T-helper 1 cell treated with Interleukin-12 subunit alpha and Interleukin-12 subunit beta and Interleukin-4 antibody, amounts not matched to agents 30 μg/mL and 1 μg/mL, for 36 hours (primary cell): ENCODE results near the gene RNF166.

Source experiments
- H3K27ac Mint-ChIP-seq: one replicate; pipeline ENCODE4 v1.8.0; 2021; ENCODE audit warnings: mild to moderate bottlenecking, mixed read lengths
- H3K27me3 Mint-ChIP-seq: one replicate; pipeline ENCODE4 v1.8.0; 2021; ENCODE audit warnings: low read depth, mixed read lengths
- H3K36me3 Mint-ChIP-seq: one replicate; pipeline ENCODE4 v1.8.0; 2021; ENCODE audit warnings: low read depth, mixed read lengths
- H3K4me1 Mint-ChIP-seq: one replicate; pipeline ENCODE4 v1.8.0; 2021; ENCODE audit warnings: low read depth, mixed read lengths
- H3K4me3 Mint-ChIP-seq: one replicate; pipeline ENCODE4 v1.8.0; 2021; ENCODE audit warnings: mild to moderate bottlenecking, moderate library complexity, mixed read lengths
- H3K9me3 Mint-ChIP-seq: one replicate; pipeline ENCODE4 v1.8.0; 2021; ENCODE audit warnings: mixed read lengths

The RNF166 gene

DNA sequence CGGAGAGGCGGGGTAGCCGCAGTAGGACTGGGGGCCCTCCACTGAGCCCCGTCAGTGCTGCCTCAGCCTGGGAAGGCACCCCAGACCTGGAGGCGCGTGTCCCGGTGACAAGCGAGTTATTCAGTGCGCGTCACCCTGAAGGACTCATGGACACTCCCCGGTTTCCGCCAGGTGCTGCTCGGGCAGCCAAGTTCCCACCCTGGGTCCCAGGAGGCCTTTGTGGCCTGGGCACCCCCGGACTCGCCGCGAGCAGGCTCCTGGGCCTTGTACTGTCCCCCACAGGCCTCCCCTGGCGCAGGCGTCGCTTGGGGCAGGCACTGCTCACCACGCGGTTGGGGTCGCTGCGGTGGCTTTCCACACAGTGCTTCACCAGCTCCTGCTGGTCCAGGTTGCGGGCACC is 7.6 kb downstream of the RNF166 start:
- Mint-ChIP-seq H3K27ac (no peak overlapping the region), H3K36me3 (peaks cover 32% of the 10 kb centered on the region), H3K4me3 (no peak overlapping the region), H3K4me1 (peaks cover 37% of the 10 kb centered on the region), H3K27me3 (no peaks in the 10 kb centered on the region), H3K9me3 (no peaks in the 10 kb centered on the region)

DNA sequence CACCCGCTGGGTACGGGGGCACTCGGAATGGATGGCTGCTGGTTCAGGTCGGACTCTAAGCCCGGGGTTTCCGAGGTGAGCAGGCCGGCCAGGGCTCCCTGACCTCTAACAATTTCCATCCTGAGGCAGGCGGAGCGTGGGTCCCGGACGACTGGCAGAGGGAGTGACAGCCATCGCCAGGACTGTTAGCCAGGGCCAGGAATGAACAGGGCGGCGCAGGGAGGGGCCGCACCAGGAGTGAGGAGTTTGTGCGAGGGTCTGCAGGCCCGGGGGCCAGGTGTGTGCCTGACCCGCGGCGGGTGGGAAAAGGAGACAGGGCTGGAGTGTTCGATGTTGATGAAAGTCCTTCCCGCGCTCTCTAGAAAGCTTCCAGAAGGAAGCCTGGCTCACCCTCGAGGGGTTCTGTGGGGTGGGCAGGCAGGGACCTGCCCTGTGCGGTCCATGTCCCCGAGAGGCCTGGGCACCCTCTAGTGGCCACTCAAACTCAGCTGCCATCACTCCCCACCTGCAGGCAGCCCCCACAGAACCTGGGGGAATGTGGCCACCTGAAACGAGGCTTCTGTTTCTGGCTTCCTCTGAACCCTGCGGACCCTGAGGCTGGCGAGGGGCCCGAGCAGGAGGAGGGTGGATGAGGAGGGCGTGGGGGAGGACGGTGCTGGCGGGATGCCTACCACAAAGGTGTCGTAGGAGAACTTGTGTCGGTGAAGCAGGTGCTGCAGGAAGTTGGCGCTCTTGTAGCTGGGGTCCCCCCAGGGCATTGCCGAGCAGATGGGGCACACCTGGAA is 8.2 kb downstream of the RNF166 start:
- Mint-ChIP-seq H3K27me3 (no peaks in the 10 kb centered on the region), H3K9me3 (no peaks in the 10 kb centered on the region), H3K4me1 (peaks cover 34% of the 10 kb centered on the region), H3K4me3 (peak overlapping the region; percentile 34), H3K27ac (peak overlapping the region; percentile 55), H3K36me3 (peaks cover 29% of the 10 kb centered on the region)

DNA sequence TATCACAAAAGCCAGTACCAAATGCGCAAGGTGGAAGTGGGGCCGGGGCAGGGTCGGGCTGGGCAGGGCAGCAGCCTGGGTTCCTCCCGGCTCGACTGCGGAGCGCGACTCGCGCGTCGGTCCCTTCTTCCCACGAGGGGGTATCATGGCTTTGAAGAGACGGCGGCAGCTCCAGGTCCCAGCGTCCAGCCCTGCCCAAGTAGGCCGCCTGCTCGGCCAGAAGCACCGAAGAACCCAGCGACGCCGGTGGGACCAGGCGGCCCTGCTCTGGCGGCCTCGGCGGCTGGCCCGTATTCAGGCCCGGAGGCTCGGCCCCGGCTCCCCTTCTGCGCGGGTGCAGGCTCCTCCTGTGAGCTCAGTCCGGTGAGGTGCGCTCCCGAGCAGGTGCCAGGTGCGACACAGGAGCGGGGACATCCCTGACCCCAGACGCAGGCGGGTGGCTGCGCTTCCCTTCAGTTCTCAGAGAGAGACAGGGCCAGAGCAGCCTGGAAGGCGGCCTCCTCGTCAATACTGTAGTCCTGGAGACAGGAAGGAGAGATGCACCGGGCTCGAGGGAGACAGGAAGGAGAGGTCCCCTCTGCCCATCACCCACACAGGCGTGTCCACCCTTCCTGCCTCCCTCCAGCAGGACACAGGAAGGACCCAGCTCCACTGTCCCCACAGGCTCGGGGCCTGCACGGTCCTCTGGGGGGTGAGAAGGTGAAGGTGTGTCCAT is 8.9 kb downstream of the RNF166 start:
- peaks cover 25% of the 10 kb centered on the region for H3K36me3 Mint-ChIP-seq
- H3K9me3 Mint-ChIP-seq: no peaks in the 10 kb centered on the region
- H3K27me3 Mint-ChIP-seq: no peaks in the 10 kb centered on the region
- peaks cover 33% of the 10 kb centered on the region for H3K4me1 Mint-ChIP-seq
- no peak overlapping the region for H3K4me3 Mint-ChIP-seq
- peak overlapping the region; percentile 55 for H3K27ac Mint-ChIP-seq

DNA sequence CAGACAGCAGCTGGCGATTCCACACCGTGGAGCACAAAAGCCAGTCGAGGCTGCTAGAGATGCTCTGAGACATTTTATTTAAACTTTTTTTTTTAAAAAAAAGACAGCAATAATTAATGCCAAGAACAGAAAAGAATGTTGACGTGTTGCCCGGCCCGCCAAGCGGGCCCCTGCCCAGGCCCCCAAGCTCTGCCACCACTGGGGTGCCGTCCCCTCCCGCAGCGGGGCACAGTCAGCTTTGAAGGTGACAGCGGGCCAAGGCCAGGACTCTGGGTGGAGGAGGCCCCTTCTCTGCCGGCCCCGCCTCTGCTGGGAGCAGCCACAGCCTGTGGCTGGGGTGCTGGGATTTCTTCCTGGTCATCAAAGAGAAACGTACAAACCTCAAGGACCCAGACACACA is 9.8 kb downstream of the RNF166 start:
- no peak overlapping the region for H3K4me3 Mint-ChIP-seq
- H3K36me3 Mint-ChIP-seq: peaks cover 25% of the 10 kb centered on the region
- peaks cover 34% of the 10 kb centered on the region for H3K4me1 Mint-ChIP-seq
- H3K27me3 Mint-ChIP-seq: no peaks in the 10 kb centered on the region
- H3K9me3 Mint-ChIP-seq: no peaks in the 10 kb centered on the region
- H3K27ac Mint-ChIP-seq: no peak overlapping the region

DNA sequence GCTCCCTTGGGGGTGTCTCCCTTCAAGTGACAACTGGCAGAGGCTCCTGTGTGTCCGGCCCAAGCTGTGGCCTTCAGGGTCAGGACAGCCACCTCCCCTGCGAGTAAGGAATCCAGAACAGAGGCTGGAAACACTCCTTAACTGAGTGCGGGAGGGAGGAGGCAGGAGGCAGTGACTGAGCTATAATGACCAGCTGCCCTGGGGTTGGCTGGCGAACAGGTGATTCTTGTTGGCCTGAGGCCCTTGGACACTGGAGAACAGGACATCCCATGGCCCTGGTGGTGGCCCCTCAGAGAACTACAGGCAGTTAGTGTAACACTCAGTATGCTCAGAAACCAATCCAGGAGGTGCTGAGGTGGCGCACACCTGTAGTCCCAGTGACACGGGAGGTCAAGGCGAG is 10.5 kb downstream of the RNF166 start:
- Mint-ChIP-seq H3K9me3 (no peaks in the 10 kb centered on the region), H3K27me3 (no peaks in the 10 kb centered on the region), H3K36me3 (peaks cover 23% of the 10 kb centered on the region), H3K4me1 (peaks cover 34% of the 10 kb centered on the region), H3K4me3 (no peak overlapping the region), H3K27ac (no peak overlapping the region)

DNA sequence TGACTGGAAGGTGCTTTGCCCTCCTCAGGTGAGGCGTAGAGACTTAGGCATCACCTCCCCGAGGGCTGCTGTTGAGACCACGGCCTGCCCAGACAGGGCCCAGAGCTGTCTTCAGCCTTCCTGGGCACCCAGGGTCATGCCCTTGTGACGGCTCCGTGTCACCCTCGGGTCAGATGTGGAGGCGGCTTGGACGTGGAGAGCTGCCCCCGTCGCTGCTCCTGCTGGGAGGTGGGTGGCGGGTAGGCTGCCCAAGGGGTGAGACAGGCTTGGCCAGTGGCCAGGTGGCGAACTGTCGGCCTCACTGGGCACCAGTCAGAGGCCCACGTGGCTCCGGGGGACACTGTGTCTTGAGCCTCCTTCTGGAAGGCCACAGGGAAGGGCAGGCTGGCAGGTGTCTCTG is 11.0 kb downstream of the RNF166 start:
- H3K36me3 Mint-ChIP-seq: peaks cover 19% of the 10 kb centered on the region
- no peaks in the 10 kb centered on the region for H3K27me3 Mint-ChIP-seq
- no peaks in the 10 kb centered on the region for H3K9me3 Mint-ChIP-seq
- H3K4me1 Mint-ChIP-seq: peaks cover 34% of the 10 kb centered on the region
- no peak overlapping the region for H3K27ac Mint-ChIP-seq
- H3K4me3 Mint-ChIP-seq: no peak overlapping the region

DNA sequence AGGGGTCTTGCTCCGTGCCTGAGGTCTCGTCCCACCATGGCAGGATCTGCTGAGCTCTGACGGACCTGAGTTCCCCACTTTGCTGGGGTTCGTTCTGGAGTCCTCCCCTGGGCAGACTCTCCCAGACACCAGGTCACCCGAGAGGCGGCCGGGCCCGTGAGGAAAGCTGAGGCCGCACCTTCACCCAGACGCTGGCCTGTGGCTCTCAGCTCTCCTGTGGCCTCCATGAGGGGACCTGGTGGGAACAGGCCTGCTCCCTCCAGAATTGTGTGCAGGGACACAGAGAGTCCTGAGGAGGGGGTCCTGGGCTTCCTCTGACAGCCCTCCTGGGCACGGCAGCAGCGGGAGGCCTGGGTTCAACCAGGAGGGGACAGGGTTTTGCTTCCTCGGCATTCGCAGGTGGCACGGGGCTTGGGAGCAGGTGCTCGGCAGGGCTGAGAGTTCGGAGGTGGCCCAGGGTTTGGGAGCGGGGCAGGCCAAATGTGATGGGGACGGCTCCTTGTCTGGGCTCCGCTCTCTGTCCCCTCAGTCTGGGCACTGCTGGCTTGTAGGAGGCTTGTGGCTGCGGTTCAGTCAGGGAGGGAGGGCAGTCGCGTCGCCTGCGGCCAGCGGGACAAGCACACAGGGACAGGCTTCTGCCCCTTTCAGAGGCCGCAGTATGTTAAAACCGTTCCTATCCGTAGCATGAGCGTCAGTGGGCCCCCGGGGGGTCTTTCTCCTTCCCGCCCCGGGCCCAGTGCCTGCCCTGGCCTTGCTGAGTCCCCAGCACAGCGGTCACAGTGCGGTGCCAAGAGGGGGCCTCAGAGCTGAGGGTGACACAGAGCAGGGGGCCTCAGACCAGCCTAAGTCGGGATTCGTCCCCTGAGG is 11.8 kb downstream of the RNF166 start:
- Mint-ChIP-seq H3K27me3 (no peaks in the 10 kb centered on the region), H3K4me1 (peaks cover 29% of the 10 kb centered on the region), H3K36me3 (peaks cover 12% of the 10 kb centered on the region), H3K9me3 (no peaks in the 10 kb centered on the region), H3K4me3 (no peak overlapping the region), H3K27ac (peak overlapping the region; percentile 26)

DNA sequence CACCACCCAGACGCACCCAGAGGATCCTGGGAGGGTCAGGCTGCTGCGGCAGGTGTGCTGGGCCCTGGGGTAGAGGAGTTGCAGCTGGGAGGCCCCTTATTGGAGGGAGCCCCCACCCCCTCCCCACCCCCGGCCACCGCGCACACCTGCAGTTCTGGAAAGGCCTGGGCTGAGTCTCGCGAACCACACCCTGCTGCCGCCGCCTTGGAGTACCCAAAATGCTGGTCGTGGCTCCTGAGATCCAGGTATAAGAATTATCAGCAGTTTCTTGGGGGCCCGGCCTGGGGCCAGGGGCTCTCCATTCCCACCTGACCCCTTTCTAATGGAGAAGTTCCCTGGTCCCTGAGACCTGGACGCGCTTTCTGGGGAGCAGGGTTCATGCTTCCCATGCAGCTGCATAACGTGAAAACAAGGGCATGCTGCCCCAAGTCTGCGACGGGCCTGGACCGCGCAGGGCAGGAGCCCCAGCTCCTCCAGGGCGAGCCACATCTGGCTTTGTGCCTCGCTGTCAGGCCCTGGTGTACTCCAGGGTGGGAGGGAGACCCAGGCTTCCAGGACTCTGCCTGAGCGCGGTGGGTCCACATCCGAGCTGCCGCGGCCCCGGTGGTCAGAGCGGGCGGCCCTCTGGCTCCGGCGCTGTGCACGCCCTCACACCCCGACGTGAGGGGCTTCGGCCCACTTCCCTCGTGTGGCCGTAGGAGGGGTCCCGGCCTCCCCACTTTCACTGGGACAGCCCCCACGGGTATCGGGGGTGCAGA is 12.6 kb downstream of the RNF166 start:
- H3K4me1 Mint-ChIP-seq: peaks cover 34% of the 10 kb centered on the region
- H3K36me3 Mint-ChIP-seq: peaks cover 11% of the 10 kb centered on the region
- H3K27me3 Mint-ChIP-seq: no peaks in the 10 kb centered on the region
- H3K9me3 Mint-ChIP-seq: no peaks in the 10 kb centered on the region
- H3K4me3 Mint-ChIP-seq: no peak overlapping the region
- peak overlapping the region; percentile 26 for H3K27ac Mint-ChIP-seq

DNA sequence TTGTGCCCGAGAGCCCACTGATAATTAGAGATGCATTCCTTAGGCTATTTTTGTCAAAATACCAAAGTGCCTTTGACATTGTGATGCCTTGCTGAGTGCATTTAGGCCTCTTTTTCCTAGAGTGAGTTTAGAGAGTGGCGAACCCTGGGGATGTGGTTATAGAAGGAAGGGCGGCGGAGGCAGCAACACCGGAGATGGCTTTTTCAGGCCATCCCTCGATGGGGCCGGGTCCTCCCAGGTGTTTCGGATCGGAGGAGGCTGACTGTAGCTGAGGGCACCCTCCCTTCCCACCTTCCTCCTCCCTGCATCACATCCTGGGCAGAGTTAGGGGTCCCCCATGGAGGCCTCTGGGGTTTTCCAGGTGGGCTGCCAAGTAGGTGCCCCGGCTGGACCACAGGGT is 13.3 kb downstream of the RNF166 start:
- no peaks in the 10 kb centered on the region for H3K27me3 Mint-ChIP-seq
- H3K27ac Mint-ChIP-seq: peak overlapping the region; percentile 84
- peak overlapping the region; percentile 18 for H3K4me3 Mint-ChIP-seq
- no peaks in the 10 kb centered on the region for H3K9me3 Mint-ChIP-seq
- peaks cover 34% of the 10 kb centered on the region for H3K4me1 Mint-ChIP-seq
- H3K36me3 Mint-ChIP-seq: peaks cover 11% of the 10 kb centered on the region

DNA sequence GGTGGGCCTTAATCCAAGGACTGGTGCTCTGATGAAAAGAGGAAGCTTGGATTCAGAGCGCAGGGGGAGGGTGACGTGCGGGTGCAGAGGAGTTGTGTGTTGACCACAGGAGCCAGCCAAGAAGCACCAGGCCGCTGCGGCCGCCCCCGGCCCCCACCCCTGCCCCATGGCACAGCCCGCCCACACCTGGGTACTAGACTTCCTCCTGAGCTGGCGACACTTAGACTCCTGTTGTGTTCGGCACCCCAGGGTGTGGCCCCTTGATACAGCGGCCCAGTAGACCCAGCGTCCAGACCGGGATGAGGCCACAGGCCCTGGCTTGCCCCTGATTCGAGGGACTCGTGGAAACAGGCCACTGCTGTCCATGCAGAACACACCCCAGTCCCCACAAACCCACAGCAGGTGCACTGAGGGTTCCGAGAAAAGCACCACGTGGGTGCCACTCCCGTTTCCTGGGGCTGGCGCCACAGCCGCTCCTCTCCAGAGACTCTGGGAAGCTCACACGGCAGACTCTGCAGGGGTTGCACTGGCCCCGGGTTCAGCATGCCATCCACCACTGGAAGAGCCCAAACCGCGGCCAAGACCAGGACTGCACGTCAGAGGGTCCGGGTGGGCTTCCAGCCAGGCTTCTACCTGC is 14.2 kb downstream of the RNF166 start:
- Mint-ChIP-seq H3K4me1 (peaks cover 31% of the 10 kb centered on the region), H3K9me3 (no peaks in the 10 kb centered on the region), H3K27me3 (no peaks in the 10 kb centered on the region), H3K27ac (peak overlapping the region; percentile 84), H3K4me3 (peak overlapping the region; percentile 72), H3K36me3 (peaks cover 5% of the 10 kb centered on the region)

DNA sequence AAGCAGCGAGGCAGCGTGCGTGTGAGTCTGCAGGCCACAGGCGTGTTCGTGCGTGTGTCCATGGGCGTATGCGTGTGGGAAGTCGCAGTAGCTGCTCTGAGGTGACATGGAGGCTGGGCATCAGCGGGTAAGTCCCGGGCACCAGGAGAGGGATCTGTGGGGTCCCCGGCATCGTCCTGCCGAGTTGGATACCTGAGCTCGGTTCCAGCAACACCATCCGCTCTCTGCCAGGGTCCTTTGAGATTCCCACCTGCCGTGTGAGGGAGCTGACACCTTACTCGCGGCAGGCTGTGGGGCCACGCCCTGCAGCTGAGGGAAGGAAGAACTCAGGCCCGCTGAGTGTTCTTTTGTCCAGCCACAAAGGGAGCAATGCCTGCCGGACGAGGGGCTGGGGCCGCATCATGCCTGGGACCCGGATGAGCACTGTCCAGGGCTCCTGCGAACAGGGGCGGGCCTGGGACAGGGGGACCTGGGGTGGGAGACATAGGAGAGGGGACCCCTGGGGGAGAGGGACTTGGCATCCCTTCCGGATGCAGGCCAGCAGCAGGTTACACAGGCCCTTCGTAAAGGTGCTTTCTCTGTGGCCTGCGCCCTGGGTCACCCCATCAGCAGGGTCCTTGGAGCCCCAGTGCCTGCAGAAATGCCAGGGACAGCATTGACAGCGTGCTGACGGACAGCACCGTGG is 14.9 kb downstream of the RNF166 start:
- Mint-ChIP-seq H3K9me3 (no peaks in the 10 kb centered on the region), H3K27ac (peak overlapping the region; percentile 55), H3K36me3 (peaks cover 4% of the 10 kb centered on the region), H3K27me3 (no peaks in the 10 kb centered on the region), H3K4me3 (peak overlapping the region; percentile 59), H3K4me1 (peaks cover 31% of the 10 kb centered on the region)

DNA sequence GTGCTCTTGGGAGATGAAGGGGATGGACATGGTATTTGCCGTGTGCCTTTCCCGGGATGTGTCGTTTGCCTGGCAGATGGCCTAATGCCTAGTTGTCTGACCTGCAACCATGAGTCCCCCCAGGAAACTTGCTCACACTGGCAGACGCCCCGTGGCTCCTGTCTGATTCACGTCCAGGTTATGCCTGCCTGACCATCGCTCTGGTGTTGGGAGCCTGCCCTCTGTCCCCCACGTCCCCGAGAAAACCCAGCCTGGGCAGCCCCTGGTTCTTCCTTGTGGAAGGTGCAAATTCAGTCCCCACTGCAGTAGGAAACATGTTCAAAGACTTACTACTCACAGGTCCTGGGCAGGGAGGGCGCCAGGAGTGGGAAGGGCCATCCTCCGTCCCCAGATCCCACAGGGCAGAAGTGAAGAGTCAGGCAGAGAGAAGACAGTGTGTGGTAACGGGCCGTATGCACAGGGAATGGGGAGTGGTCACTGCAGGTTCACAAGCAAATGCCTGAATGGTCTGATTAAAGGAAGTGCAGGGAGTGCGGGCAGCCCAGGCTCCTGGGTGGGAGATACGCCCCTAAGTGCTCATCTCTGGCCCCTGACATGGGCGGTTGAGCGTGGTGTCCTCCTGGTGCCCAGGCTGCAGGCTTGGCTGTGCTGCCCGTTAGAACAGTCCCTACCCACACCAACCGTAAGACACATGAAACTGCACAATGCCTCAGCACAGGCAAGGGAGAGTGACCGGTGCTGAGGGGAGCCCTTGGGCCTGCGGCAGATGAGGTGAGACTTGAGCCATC is 15.7 kb downstream of the RNF166 start:
- H3K9me3 Mint-ChIP-seq: no peaks in the 10 kb centered on the region
- peaks cover 31% of the 10 kb centered on the region for H3K4me1 Mint-ChIP-seq
- H3K4me3 Mint-ChIP-seq: peak overlapping the region; percentile 59
- H3K27me3 Mint-ChIP-seq: no peaks in the 10 kb centered on the region
- H3K27ac Mint-ChIP-seq: peak overlapping the region; percentile 55
- H3K36me3 Mint-ChIP-seq: peaks cover 4% of the 10 kb centered on the region
